OCI-LY1 (cell line): ENCODE data around the gene TGFB1.

Source experiments
- H2AFZ ChIP-seq: fragments of 200-600 bp; sonication (generic), shearing (Covaris generic); 2 replicates; pipeline ENCODE4 v1.6.0; 2014; ENCODE audit warnings: antibody characterized with exemption, mild to moderate bottlenecking, low read length
- H3F3A ChIP-seq: fragments of 200-600 bp; sonication (generic), shearing (Covaris generic); 2 replicates; pipeline ENCODE4 v1.6.0; 2014; ENCODE audit warnings: mild to moderate bottlenecking, antibody characterized with exemption, low read length, moderate library complexity; ENCODE audit not compliant: insufficient read depth
- H3K27ac ChIP-seq: fragments of 200-600 bp; sonication (generic); 2 replicates; pipeline ENCODE4 v1.5.1; 2014; ENCODE audit warnings: low read length, mixed run types, mild to moderate bottlenecking, low read depth; ENCODE audit not compliant: poor library complexity, severe bottlenecking
- H3K27me3 ChIP-seq: fragments of 200-600 bp; sonication (generic); 2 replicates; pipeline ENCODE4 v1.6.0; 2014; ENCODE audit warnings: antibody characterized with exemption, mild to moderate bottlenecking, low read length, moderate library complexity; ENCODE audit not compliant: insufficient read depth
- H3K36me3 ChIP-seq: fragments of 200-600 bp; sonication (generic); 2 replicates; pipeline ENCODE4 v1.6.1; 2014; ENCODE audit warnings: mild to moderate bottlenecking, antibody characterized with exemption, low read length, moderate library complexity, mixed read lengths; ENCODE audit not compliant: insufficient read depth
- H3K4me1 ChIP-seq: fragments of 200-600 bp; sonication (generic); 2 replicates; pipeline ENCODE4 v1.5.1; 2014; ENCODE audit warnings: mild to moderate bottlenecking, low read length, moderate library complexity; ENCODE audit not compliant: insufficient read depth, severe bottlenecking
- H3K4me2 ChIP-seq: fragments of 200-600 bp; sonication (generic), shearing (Covaris generic); 2 replicates; pipeline ENCODE4 v1.6.1; 2014; ENCODE audit warnings: low read length
- H3K4me3 ChIP-seq: fragments of 200-600 bp; sonication (generic); 2 replicates; pipeline ENCODE4 v1.5.1; 2014; ENCODE audit warnings: low read length, low read depth, mild to moderate bottlenecking, mixed read lengths; ENCODE audit not compliant: poor library complexity, severe bottlenecking
- H3K79me2 ChIP-seq: fragments of 200-600 bp; shearing (Covaris generic); 2 replicates; pipeline ENCODE4 v1.6.1; 2016; ENCODE audit warnings: mixed run types, low read length, mixed read lengths; ENCODE audit not compliant: insufficient read depth
- H3K9ac ChIP-seq: fragments of 200-600 bp; sonication (generic), shearing (Covaris generic); 2 replicates; pipeline ENCODE4 v1.6.1; 2014; ENCODE audit warnings: mild to moderate bottlenecking, low read length, mixed read lengths
- H3K9me2 ChIP-seq: fragments of 200-600 bp; sonication (generic), shearing (Covaris generic); 2 replicates; pipeline ENCODE4 v1.6.1; 2014; ENCODE audit warnings: low read depth, mild to moderate bottlenecking, low read length, mixed read lengths
- H3K9me3 ChIP-seq: fragments of 200-600 bp; shearing (Covaris generic); 2 replicates; pipeline ENCODE4 v1.6.1; 2014; ENCODE audit warnings: low read length, mixed read lengths
- H4K20me1 ChIP-seq: fragments of 200-600 bp; sonication (generic), shearing (Covaris generic); 2 replicates; pipeline ENCODE4 v1.6.0; 2016; ENCODE audit warnings: mild to moderate bottlenecking, low read length; ENCODE audit not compliant: insufficient read depth
- CTCF ChIP-seq: fragments of 200-600 bp; sonication (generic), shearing (Covaris generic); IDR thresholded peaks from 2 replicates; pipeline ENCODE4 v1.5.1; 2017; ENCODE audit warnings: mild to moderate bottlenecking, antibody characterized with exemption, low read length, moderate library complexity, mixed read lengths
- EZH2 ChIP-seq: fragments of 200-600 bp; sonication (generic), shearing (Covaris generic); IDR thresholded peaks from 2 replicates; pipeline ENCODE4 v1.8.0; 2017; ENCODE audit warnings: borderline replicate concordance, mixed run types, mild to moderate bottlenecking, antibody characterized with exemption, low read length, moderate library complexity, mixed read lengths

TGFB1 gene

GRCh38 chr19:41376241-41376997 is 22.7 kb upstream of the TGFB1 start, which contains the start of gene TMEM91:
TMEM91 (plus strand) TSS chr19:41376533; CDS start chr19:41378310, 1,777 bp downstream.
- no peaks in the 10 kb centered on the region for H3F3A ChIP-seq
- H3K36me3 ChIP-seq, result no peaks in the 10 kb centered on the region; the same call in 1 of the 2 replicates
- TF ChIP-seq EZH2 (no peak), CTCF (no peak)
- H3K27ac ChIP-seq, result no peak within 1 kb of the TSS
- no peaks in the 10 kb centered on the region for H3K9me3 ChIP-seq
- H3K9ac ChIP-seq, result no peak within 1 kb of the TSS; the same call in 1 of the 2 replicates
- peak within 1 kb of the TSS; percentile 54; the same call in 1 of the 2 replicates for H3K4me2 ChIP-seq
- no peaks in the 10 kb centered on the region for H4K20me1 ChIP-seq
- H3K79me2 ChIP-seq, result no peaks in the 10 kb centered on the region
- H3K4me3 ChIP-seq, result peak within 1 kb of the TSS; percentile 43
- H3K27me3 ChIP-seq, result no peaks in the 10 kb centered on the region
- H3K4me1 ChIP-seq, result peaks cover 10% of the 10 kb centered on the region
- no peak within 1 kb of the TSS for H2AFZ ChIP-seq
- no peaks in the 10 kb centered on the region for H3K9me2 ChIP-seq

GRCh38 chr19:41373993-41374392 is 20.3 kb upstream of the TGFB1 start:
- Histone ChIP-seq H3K4me1 (peaks cover 10% of the 10 kb centered on the region), H3K36me3 (no peaks in the 10 kb centered on the region; the same call in 1 of the 2 replicates)

GRCh38 chr19:41372501-41372900 is 18.8 kb upstream of the TGFB1 start:
- no peak overlapping the region for H2AFZ ChIP-seq
- no peaks in the 10 kb centered on the region for H4K20me1 ChIP-seq
- no peak overlapping the region for H3K4me3 ChIP-seq
- H3K4me1 ChIP-seq, result peaks cover 9% of the 10 kb centered on the region
- no peak overlapping the region for H3K4me2 ChIP-seq
- H3K9me2 ChIP-seq, result no peaks in the 10 kb centered on the region
- no peaks in the 10 kb centered on the region for H3K27me3 ChIP-seq
- H3K9me3 ChIP-seq, result no peaks in the 10 kb centered on the region
- TF ChIP-seq CTCF (no peak), EZH2 (no peak)
- no peaks in the 10 kb centered on the region for H3K79me2 ChIP-seq
- no peak overlapping the region for H3K27ac ChIP-seq
- H3K9ac ChIP-seq, result no peak overlapping the region
- H3F3A ChIP-seq, result no peaks in the 10 kb centered on the region
- no peaks in the 10 kb centered on the region; the same call in 1 of the 2 replicates for H3K36me3 ChIP-seq

More at GRCh38 chr19:41373993-41374392, 20.3 kb upstream of the TGFB1 start:
- no peaks in the 10 kb centered on the region for H3K9me3 ChIP-seq
- H2AFZ ChIP-seq, result no peak overlapping the region
- no peaks in the 10 kb centered on the region for H3K79me2 ChIP-seq
- H4K20me1 ChIP-seq, result no peaks in the 10 kb centered on the region
- no peak overlapping the region for H3K4me2 ChIP-seq
- H3F3A ChIP-seq, result no peaks in the 10 kb centered on the region
- H3K27me3 ChIP-seq, result no peaks in the 10 kb centered on the region
- TF ChIP-seq CTCF (no peak), EZH2 (no peak)
- H3K4me3 ChIP-seq, result no peak overlapping the region
- H3K9me2 ChIP-seq, result no peaks in the 10 kb centered on the region
- no peak overlapping the region for H3K9ac ChIP-seq
- H3K27ac ChIP-seq, result no peak overlapping the region
